Type B pancreatic cell (in vitro differentiated cells): ENCODE results near the gene CD302. TPM values are rescaled to one million over a fixed set of nuclear protein-coding genes. Genes with fewer than 3 reads are reported as not detected.
"Not testable (repeated sequence)": the region's sequence is repeated elsewhere in the genome, so short reads cannot be mapped to it uniquely, and the experiment has no call there.

Experiments
- DNase-seq: peaks from one replicate; pipeline ENCODE4 v3.0.0; 2021; ENCODE audit warnings: mixed read lengths; ENCODE audit not compliant: unreplicated experiment; ENCODE audit errors: extremely low spot score
- H3K27ac Mint-ChIP-seq: 2 replicates; pipeline ENCODE4 v1.8.0; 2021; ENCODE audit warnings: mild to moderate bottlenecking, mixed read lengths
- H3K27me3 Mint-ChIP-seq: 2 replicates; pipeline ENCODE4 v1.8.0; 2021; ENCODE audit warnings: mixed read lengths
- H3K36me3 Mint-ChIP-seq: 2 replicates; pipeline ENCODE4 v1.8.0; 2021; ENCODE audit warnings: mixed read lengths
- H3K4me1 Mint-ChIP-seq: one replicate; pipeline ENCODE4 v1.8.0; 2021; ENCODE audit warnings: mixed read lengths; ENCODE audit not compliant: unreplicated experiment
- H3K4me3 Mint-ChIP-seq: 2 replicates; pipeline ENCODE4 v1.8.0; 2021; ENCODE audit warnings: mild to moderate bottlenecking, mixed read lengths
- H3K9me3 Mint-ChIP-seq: 2 replicates; pipeline ENCODE4 v1.8.0; 2021; ENCODE audit warnings: mixed read lengths
- CTCF ChIP-seq: fragments of 200-600 bp; sonication (generic); conservative IDR thresholded peaks from 2 replicates; pipeline ENCODE4 v1.5.0; 2021; ENCODE audit warnings: antibody characterized with exemption, mild to moderate bottlenecking
- total RNA-seq: library from RNA; stranded (reverse); gene quantifications from 2 replicates; pipeline ENCODE4 v1.2.1, GENCODE V29; 2021; ENCODE audit warnings: low replicate concordance

Gene CD302
- total RNA-seq, 1 donor from 2014 or later = 4.2 TPM

- Mint-ChIP-seq H3K4me3 (no peak overlapping the region), H3K27ac (no peak overlapping the region), H3K36me3 (peaks cover 43% of the 10 kb centered on the region), H3K27me3 (no peaks in the 10 kb centered on the region), H3K9me3 (no peaks in the 10 kb centered on the region), H3K4me1 (no peaks in the 10 kb centered on the region)
- no peak for TF ChIP-seq CTCF
- DNase-seq = no peak
Measured at GRCh38 chr2:159737292-159737916, 60.6 kb downstream of the CD302 start.

DNA sequence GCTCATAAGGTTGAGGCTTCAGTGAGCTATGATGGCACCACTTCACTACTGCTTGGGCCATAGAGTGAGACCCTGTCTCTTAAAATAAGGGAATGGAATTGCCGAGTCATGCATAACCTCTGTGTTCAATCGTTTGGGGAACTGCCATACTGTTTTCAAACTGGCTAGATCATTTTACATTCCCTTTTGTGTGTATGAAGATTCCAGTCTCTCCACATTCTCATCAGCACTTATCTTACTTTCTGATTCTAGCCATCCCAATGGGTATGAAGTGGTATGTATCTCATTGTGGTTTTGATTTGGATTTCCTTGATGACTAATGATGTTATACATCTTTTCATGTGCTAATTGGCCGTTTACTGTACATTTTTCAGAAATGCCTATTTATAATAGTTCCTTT, 62.0 kb downstream of the CD302 start:
- no peak for DNase-seq
- H3K27me3 Mint-ChIP-seq = no peaks in the 10 kb centered on the region
- no peaks in the 10 kb centered on the region for H3K9me3 Mint-ChIP-seq
- peaks cover 39% of the 10 kb centered on the region for H3K36me3 Mint-ChIP-seq
- no peak overlapping the region for H3K4me3 Mint-ChIP-seq
- H3K27ac Mint-ChIP-seq = no peak overlapping the region
- TF ChIP-seq CTCF = no peak
- no peaks in the 10 kb centered on the region for H3K4me1 Mint-ChIP-seq

GRCh38 chr2:159735648-159736047, 62.4 kb downstream of the CD302 start:
- no peak for TF ChIP-seq CTCF

DNA sequence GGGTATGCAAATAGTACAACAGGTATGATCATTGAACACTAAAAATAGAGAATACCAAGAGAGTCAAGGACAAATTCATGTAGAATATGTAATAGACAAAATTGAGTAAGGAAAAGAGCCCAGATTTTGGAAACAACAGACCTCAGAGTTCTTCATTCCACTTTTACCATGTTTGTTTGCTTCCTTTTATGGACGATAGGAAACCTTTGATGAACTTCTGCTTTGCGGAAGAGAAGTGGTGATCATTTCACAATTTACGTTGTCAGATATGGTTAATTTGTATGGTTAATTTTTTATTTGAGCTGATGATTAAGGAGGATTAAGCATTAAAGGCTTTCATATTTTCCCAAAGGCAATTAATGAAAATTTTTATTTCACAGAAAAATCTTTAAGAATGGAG, 69.4 kb downstream of the CD302 start:
- no peak overlapping the region for H3K27ac Mint-ChIP-seq
- peaks cover 57% of the 10 kb centered on the region for H3K36me3 Mint-ChIP-seq
- peaks cover 6% of the 10 kb centered on the region for H3K9me3 Mint-ChIP-seq
- no peaks in the 10 kb centered on the region for H3K27me3 Mint-ChIP-seq
- no peak for DNase-seq
- H3K4me3 Mint-ChIP-seq = no peak overlapping the region
- TF ChIP-seq CTCF = no peak
- H3K4me1 Mint-ChIP-seq = no peaks in the 10 kb centered on the region

More at GRCh38 chr2:159735648-159736047, 62.4 kb downstream of the CD302 start:
- Mint-ChIP-seq H3K4me3 (no peak overlapping the region), H3K9me3 (no peaks in the 10 kb centered on the region), H3K27me3 (no peaks in the 10 kb centered on the region), H3K36me3 (peaks cover 39% of the 10 kb centered on the region), H3K4me1 (no peaks in the 10 kb centered on the region), H3K27ac (no peak overlapping the region)
- no peak for DNase-seq

DNA sequence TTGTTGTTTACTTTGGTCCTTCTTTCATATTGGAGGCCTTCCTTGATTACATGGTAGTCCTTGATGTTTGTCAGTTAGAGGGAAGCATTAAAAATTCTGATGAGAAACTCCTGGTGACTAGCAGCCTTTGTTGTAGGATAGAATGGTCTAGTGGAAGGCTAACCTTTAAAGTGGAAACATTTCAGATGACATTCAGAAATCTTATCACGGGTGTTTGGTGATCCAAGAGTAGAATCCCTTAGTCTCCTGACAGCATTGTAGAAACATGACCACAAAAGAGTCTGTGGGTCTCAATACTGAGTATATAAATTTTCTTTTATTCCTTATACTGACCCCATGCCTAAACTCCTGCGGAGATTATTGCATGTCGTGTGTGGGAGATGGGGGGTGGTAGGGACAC, 72.3 kb downstream of the CD302 start:
- Mint-ChIP-seq H3K27me3 (no peaks in the 10 kb centered on the region), H3K4me3 (no peak overlapping the region), H3K36me3 (peaks cover 63% of the 10 kb centered on the region), H3K4me1 (no peaks in the 10 kb centered on the region), H3K27ac (no peak overlapping the region), H3K9me3 (peaks cover 6% of the 10 kb centered on the region)
- no peak for TF ChIP-seq CTCF
- no peak for DNase-seq

- H3K4me3 Mint-ChIP-seq, H3K9me3 Mint-ChIP-seq, H3K4me1 Mint-ChIP-seq, DNase-seq, H3K27me3 Mint-ChIP-seq, H3K27ac Mint-ChIP-seq: not testable (repeated sequence)
- H3K36me3 Mint-ChIP-seq = peaks cover 64% of the 10 kb centered on the region
Measured at GRCh38 chr2:159724795-159725572, 73.0 kb downstream of the CD302 start.
